C4-2B (cell line): ENCODE measurements around the gene ZER1.

Source experiments
- ZFX ChIP-seq: fragments of 450-650 bp; IDR thresholded peaks from 2 replicates; pipeline ENCODE4 v1.6.1; 2017
- TF ChIP-seq, protein P1 (sequence below): fragments of 450-650 bp; conservative IDR thresholded peaks from 2 replicates; pipeline ENCODE4 v1.5.1; 2017; ENCODE audit warnings: mild to moderate bottlenecking

DNA sequence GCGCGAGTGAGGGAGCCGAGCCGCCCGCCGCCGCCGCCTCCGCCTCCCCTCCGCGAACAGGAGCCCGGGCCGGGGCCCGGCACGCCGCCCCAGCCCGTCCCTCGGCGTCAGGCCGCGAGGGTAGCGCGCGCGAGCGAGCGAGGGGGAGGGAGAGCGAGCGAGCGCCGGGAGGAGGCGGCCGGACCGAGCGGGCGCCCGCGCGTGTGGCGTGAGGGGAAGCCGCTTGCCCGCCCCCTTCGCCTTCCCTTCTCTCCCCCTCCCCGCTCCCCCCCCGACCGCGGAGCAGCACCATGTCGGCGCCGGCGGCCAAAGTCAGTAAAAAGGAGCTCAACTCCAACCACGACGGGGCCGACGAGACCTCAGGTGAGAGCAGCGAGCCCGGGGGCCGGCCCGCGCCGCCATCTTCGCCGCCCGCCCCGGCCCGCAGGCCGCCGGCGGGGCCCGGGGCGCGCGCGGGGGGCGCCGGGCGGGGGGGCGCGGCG lies 82.4 kb downstream of the ZER1 start:
- TF ChIP-seq, protein P1, sequence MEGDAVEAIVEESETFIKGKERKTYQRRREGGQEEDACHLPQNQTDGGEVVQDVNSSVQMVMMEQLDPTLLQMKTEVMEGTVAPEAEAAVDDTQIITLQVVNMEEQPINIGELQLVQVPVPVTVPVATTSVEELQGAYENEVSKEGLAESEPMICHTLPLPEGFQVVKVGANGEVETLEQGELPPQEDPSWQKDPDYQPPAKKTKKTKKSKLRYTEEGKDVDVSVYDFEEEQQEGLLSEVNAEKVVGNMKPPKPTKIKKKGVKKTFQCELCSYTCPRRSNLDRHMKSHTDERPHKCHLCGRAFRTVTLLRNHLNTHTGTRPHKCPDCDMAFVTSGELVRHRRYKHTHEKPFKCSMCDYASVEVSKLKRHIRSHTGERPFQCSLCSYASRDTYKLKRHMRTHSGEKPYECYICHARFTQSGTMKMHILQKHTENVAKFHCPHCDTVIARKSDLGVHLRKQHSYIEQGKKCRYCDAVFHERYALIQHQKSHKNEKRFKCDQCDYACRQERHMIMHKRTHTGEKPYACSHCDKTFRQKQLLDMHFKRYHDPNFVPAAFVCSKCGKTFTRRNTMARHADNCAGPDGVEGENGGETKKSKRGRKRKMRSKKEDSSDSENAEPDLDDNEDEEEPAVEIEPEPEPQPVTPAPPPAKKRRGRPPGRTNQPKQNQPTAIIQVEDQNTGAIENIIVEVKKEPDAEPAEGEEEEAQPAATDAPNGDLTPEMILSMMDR = no peak
- no peak for TF ChIP-seq ZFX
